CD4-positive, alpha-beta T cell (primary cell): ENCODE measurements around the gene CCDC66. TPM values are rescaled to one million over a fixed set of nuclear protein-coding genes. Genes with fewer than 3 reads are reported as not detected.

Source experiments
- ATAC-seq: fragments of 200-7000 bp; cut with Tn5 transposase; one replicate; pipeline ENCODE4 v1.10.0; 2022; ENCODE audit warnings: mild to moderate bottlenecking; ENCODE audit not compliant: poor library complexity
- CTCF ChIA-PET: fragments of 350-600 bp; sonication (Branson Sonifier 250); formaldehyde crosslinking; loops from one replicate; lab custom pipeline; 2021; ENCODE audit warnings: antibody characterized with exemption, inconsistent platforms; lab: Charles Lee
- POLR2A ChIA-PET: fragments of 350-600 bp; sonication (Branson Sonifier 250); formaldehyde crosslinking; loops from one replicate; lab custom pipeline; 2021; ENCODE audit warnings: antibody characterized with exemption, inconsistent platforms; lab: Charles Lee
- DNase-seq, 14 experiments: peaks; one replicate each; pipeline ENCODE4 v3.0.0-alpha.2; 2013 to 2020; ENCODE audit warnings: mixed read lengths in 2 of 14
- H3K27ac ChIP-seq, 2 donors: one replicate each; pipeline versions ENCODE4 v1.5.1 to v1.7.0; 2013; ENCODE audit warnings: low read length in 2 of 2, low read depth in 1 of 2, mild to moderate bottlenecking in 1 of 2
- H3K27me3 ChIP-seq, 2 experiments: 1 replicate in 1 of 2; 2 replicates in 1 of 2; pipeline versions ENCODE4 v1.6.1 to v1.7.0; 2013; ENCODE audit warnings: low read length in 2 of 2, control low read depth in 1 of 2, mild to moderate bottlenecking in 1 of 2, moderate library complexity in 1 of 2; ENCODE audit not compliant: insufficient read depth in 2 of 2, control insufficient read depth in 1 of 2
- H3K36me3 ChIP-seq: one replicate; pipeline ENCODE4 v1.6.1; 2013; ENCODE audit warnings: low read length, control low read depth; ENCODE audit not compliant: insufficient read depth
- H3K4me1 ChIP-seq: one replicate; pipeline ENCODE4 v1.6.1; 2013; ENCODE audit warnings: low read length, control low read depth; ENCODE audit not compliant: insufficient read depth
- H3K4me3 ChIP-seq: one replicate; pipeline ENCODE4 v1.5.1; 2013; ENCODE audit warnings: mild to moderate bottlenecking, low read length, moderate library complexity
- H3K9me3 ChIP-seq, 2 experiments: 1 replicate in 1 of 2; 2 replicates in 1 of 2; pipeline versions ENCODE4 v1.6.1 to v1.7.0; 2013; ENCODE audit warnings: low read length in 2 of 2, mild to moderate bottlenecking in 2 of 2, control low read depth in 1 of 2, moderate library complexity in 1 of 2; ENCODE audit not compliant: control insufficient read depth in 1 of 2, insufficient read depth in 1 of 2
- H3K27ac Mint-ChIP-seq: one replicate; pipeline ENCODE4 v1.8.0; 2020; ENCODE audit warnings: mixed read lengths
- H3K27me3 Mint-ChIP-seq: one replicate; pipeline ENCODE4 v1.8.0; 2021; ENCODE audit warnings: mixed read lengths
- H3K36me3 Mint-ChIP-seq: one replicate; pipeline ENCODE4 v1.8.0; 2021; ENCODE audit warnings: low read depth, mixed read lengths
- H3K4me1 Mint-ChIP-seq: one replicate; pipeline ENCODE4 v1.8.0; 2021; ENCODE audit warnings: low read depth, mixed read lengths
- H3K4me3 Mint-ChIP-seq: one replicate; pipeline ENCODE4 v1.8.0; 2020; ENCODE audit warnings: mild to moderate bottlenecking, mixed read lengths
- H3K9me3 Mint-ChIP-seq: one replicate; pipeline ENCODE4 v1.8.0; 2020; ENCODE audit warnings: mixed read lengths
- CTCF ChIP-seq: fragments of 200-600 bp; IDR thresholded peaks from one replicate; pipeline ENCODE4 v1.8.0; 2022; ENCODE audit warnings: antibody characterized with exemption, mild to moderate bottlenecking
- intact Hi-C, 2 experiments: fragments of 100-400 bp; cut with DNase I in 1 of 2; cut with micrococcal nuclease in 1 of 2; formaldehyde crosslinking; loops; one replicate each; pipeline versions ENCODE4 v1.15.1 to v1.9.0; 2023 to 2025; cut with DNase I, micrococcal nuclease
- total RNA-seq, 174 experiments: library from RNA in 2 of 174; stranded (reverse) in 2 of 174; gene quantifications; one replicate each; pipeline ENCODE4 v1.2.3 and lab custom pipeline; 2021 to 2026

Gene CCDC66
- total RNA-seq, 2 experiments from 2014 or later, result 97.1 to 101 TPM

DNA sequence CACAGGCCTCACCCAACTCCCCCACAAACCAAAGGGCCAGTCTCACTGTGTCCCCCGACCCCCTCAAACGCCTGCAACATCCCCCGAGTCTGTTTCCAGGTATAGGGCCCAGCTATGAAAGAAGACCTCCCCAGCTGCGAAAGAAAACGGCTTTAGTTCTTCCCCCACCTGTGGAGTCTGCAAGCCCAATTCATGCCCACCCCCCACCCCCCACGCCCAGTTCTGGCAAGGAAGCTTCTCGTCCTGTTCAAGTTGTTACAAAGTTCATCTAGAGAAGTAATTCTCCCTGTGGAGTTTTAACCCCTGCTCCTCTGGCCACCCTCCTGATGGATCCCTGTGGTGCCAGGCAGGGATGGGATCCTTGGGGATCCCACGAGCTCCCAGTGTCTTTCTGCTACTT lies 54.4 kb downstream of the CCDC66 start:
- Mint-ChIP-seq H3K27ac (peak overlapping the region; percentile 63), H3K4me1 (peaks cover 77% of the 10 kb centered on the region), H3K36me3 (peaks cover 89% of the 10 kb centered on the region), H3K27me3 (no peaks in the 10 kb centered on the region), H3K4me3 (no peak overlapping the region), H3K9me3 (peaks cover 5% of the 10 kb centered on the region)
- Histone ChIP-seq H3K4me3 (no peak overlapping the region), H3K36me3 (peaks cover 50% of the 10 kb centered on the region), H3K27ac (no peak overlapping the region), H3K9me3 (peaks cover 0 to 2% of the 10 kb centered on the region in 2 experiments), H3K27me3 (no peaks in the 10 kb centered on the region), H3K4me1 (peaks cover 29% of the 10 kb centered on the region)
- intact Hi-C loops, result no loop called here
- POLR2A ChIA-PET, result interaction anchor here (0.6 to 4.7 kb wide), 3 partner anchors 18 to 58 kb away, joined by 3 to 20 read pairs (median 3); partner anchors contain the start of gene CCDC66
- CTCF ChIA-PET, result no interaction called here
- ATAC-seq (no peak), DNase-seq (no peak)
- TF ChIP-seq CTCF, result no peak

GRCh38 chr3:56612146-56612545 lies 55.2 kb downstream of the CCDC66 start:
- CTCF ChIA-PET, result no interaction called here
- peaks cover 89% of the 10 kb centered on the region for H3K36me3 Mint-ChIP-seq
- no peak for TF ChIP-seq CTCF
- Histone ChIP-seq H3K36me3 (peaks cover 55% of the 10 kb centered on the region), H3K27ac (peak overlapping the region in 1 of 2 donors; percentile 13), H3K9me3 (no peaks in the 10 kb centered on the region), H3K4me1 (peaks cover 27% of the 10 kb centered on the region), H3K27me3 (no peaks in the 10 kb centered on the region), H3K4me3 (no peak overlapping the region)
- intact Hi-C loops, result no loop called here
- DNase-seq, result peak in 2 of 14 experiments; percentile 15 to 33
- H3K27ac Mint-ChIP-seq, result peak overlapping the region; percentile 63
- POLR2A ChIA-PET, result interaction anchor here (0.9 to 4.7 kb wide), 2 partner anchors 19 to 55 kb away, joined by 3 to 20 read pairs; partner anchors contain the start of gene CCDC66
- no peaks in the 10 kb centered on the region for H3K9me3 Mint-ChIP-seq
- no peak for ATAC-seq
- H3K4me1 Mint-ChIP-seq, result peaks cover 70% of the 10 kb centered on the region
- peak overlapping the region; percentile 1 for H3K4me3 Mint-ChIP-seq
- no peaks in the 10 kb centered on the region for H3K27me3 Mint-ChIP-seq

DNA sequence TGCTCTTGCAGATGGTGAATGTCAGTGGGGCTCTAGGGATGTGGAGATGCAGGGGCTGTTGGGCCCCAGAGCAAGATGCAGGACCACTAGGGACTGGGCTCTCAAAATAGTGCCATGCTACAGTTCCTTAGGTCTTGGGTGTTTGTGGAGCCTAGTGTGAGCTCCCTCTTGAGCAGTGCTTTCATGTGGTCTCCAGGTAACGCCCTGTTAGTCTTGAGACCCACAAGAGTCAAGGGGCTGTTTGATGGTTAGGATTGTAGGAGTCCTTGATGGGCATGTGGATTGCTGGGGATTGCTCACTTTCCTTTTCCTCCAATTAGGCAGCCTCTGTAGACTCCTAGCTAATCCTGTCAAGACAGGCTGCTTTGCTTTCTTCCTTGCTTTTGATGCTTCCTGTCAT lies 56.0 kb downstream of the CCDC66 start:
- ATAC-seq (peak; percentile 51), DNase-seq (peak in 1 of 14 experiments; percentile 17)
- H3K4me3 Mint-ChIP-seq, result peak overlapping the region; percentile 1
- Histone ChIP-seq H3K27me3 (no peaks in the 10 kb centered on the region), H3K36me3 (peaks cover 64% of the 10 kb centered on the region), H3K27ac (no peak overlapping the region), H3K4me1 (peaks cover 27% of the 10 kb centered on the region), H3K9me3 (no peaks in the 10 kb centered on the region), H3K4me3 (no peak overlapping the region)
- H3K4me1 Mint-ChIP-seq, result peaks cover 61% of the 10 kb centered on the region
- ChIA-PET POLR2A (interaction anchor here (0.6 to 3.0 kb wide), 4 partner anchors 12 to 70 kb away, joined by 3 to 32 read pairs (median 4); partner anchors contain the start of gene TASOR), CTCF (no interaction called here)
- peak overlapping the region; percentile 63 for H3K27ac Mint-ChIP-seq
- no peaks in the 10 kb centered on the region for H3K27me3 Mint-ChIP-seq
- H3K9me3 Mint-ChIP-seq, result no peaks in the 10 kb centered on the region
- no peak for TF ChIP-seq CTCF
- intact Hi-C loops, result no loop called here
- H3K36me3 Mint-ChIP-seq, result peaks cover 89% of the 10 kb centered on the region
